WTC11 (cell line): ENCODE data around the gene R3HCC1L. TPM values are rescaled to one million over a fixed set of nuclear protein-coding genes. Genes with fewer than 3 reads are reported as not detected.
A peak's percentile ranks its signal among the peaks of the same experiment; 100 is the strongest.

ENCODE experiments used
- ATAC-seq: fragments of 200-7000 bp; cut with Tn5 transposase; 2 replicates; pipeline ENCODE4 v1.10.0; 2021; ENCODE audit warnings: mild to moderate bottlenecking, moderate library complexity
- CTCF ChIA-PET: fragments of 300-600 bp; sonication (Branson Sonifier 250); formaldehyde crosslinking; loops from one replicate; lab custom pipeline; 2021; ENCODE audit warnings: antibody characterized with exemption; lab: Charles Lee
- POLR2A ChIA-PET: fragments of 350-600 bp; sonication (Branson Sonifier 250); formaldehyde crosslinking; loops from one replicate; lab custom pipeline; 2021; ENCODE audit warnings: antibody characterized with exemption; lab: Charles Lee
- DNase-seq: peaks from one replicate; pipeline ENCODE4 v3.0.0; 2021; ENCODE audit warnings: low spot score
- H3K27ac Mint-ChIP-seq: 2 replicates; pipeline ENCODE4 v1.8.0; 2021; ENCODE audit warnings: mixed read lengths
- H3K27me3 Mint-ChIP-seq: 2 replicates; pipeline ENCODE4 v1.8.0; 2021; ENCODE audit warnings: low read depth, mild to moderate bottlenecking, moderate library complexity, mixed read lengths
- H3K36me3 Mint-ChIP-seq: 2 replicates; pipeline ENCODE4 v1.8.0; 2021; ENCODE audit warnings: mixed read lengths
- H3K4me1 Mint-ChIP-seq: 2 replicates; pipeline ENCODE4 v1.8.0; 2022; ENCODE audit warnings: mixed read lengths
- H3K4me3 Mint-ChIP-seq: 2 replicates; pipeline ENCODE4 v1.8.0; 2021; ENCODE audit warnings: mild to moderate bottlenecking, moderate library complexity, mixed read lengths
- H3K9me3 Mint-ChIP-seq: 2 replicates; pipeline ENCODE4 v1.8.0; 2021; ENCODE audit warnings: mixed read lengths
- AFF4 ChIP-seq: sonication (generic); formaldehyde crosslinking; IDR thresholded peaks from 2 replicates; pipeline ENCODE4 v1.8.1; 2023; ENCODE audit warnings: mild to moderate bottlenecking, missing genetic modification reagents, borderline replicate concordance
- ARID4B ChIP-seq: sonication (generic); formaldehyde crosslinking; IDR thresholded peaks from 2 replicates; pipeline ENCODE4 v1.8.0; 2023; ENCODE audit warnings: missing genetic modification reagents, mild to moderate bottlenecking, borderline replicate concordance
- ATF1 ChIP-seq: sonication (generic); formaldehyde crosslinking; IDR thresholded peaks from 2 replicates; pipeline ENCODE4 v1.8.1; 2023; ENCODE audit warnings: mild to moderate bottlenecking, moderate library complexity, missing genetic modification reagents
- CDX4 ChIP-seq: fragments of 250-450 bp; sonication (Bioruptor Pico); IDR thresholded peaks from 2 replicates; pipeline ENCODE4 v1.9.0; 2021; ENCODE audit warnings: moderate library complexity, mild to moderate bottlenecking, inconsistent platforms, borderline replicate concordance
- CREM ChIP-seq: sonication (generic); formaldehyde crosslinking; IDR thresholded peaks from 2 replicates; pipeline ENCODE4 v1.8.1; 2022; ENCODE audit warnings: mild to moderate bottlenecking, missing genetic modification reagents, moderate library complexity
- E2F5 ChIP-seq: sonication (generic); formaldehyde crosslinking; IDR thresholded peaks from 2 replicates; pipeline ENCODE4 v1.8.1; 2022; ENCODE audit warnings: mild to moderate bottlenecking, moderate library complexity, missing genetic modification reagents
- EMX1 ChIP-seq: fragments of 250-450 bp; sonication (Bioruptor Pico); IDR thresholded peaks from 2 replicates; pipeline ENCODE4 v1.8.0; 2021; ENCODE audit warnings: mild to moderate bottlenecking
- FOXP1 ChIP-seq: sonication (generic); formaldehyde crosslinking; IDR thresholded peaks from 2 replicates; pipeline ENCODE4 v1.8.0; 2022; ENCODE audit warnings: missing genetic modification reagents, mild to moderate bottlenecking, moderate library complexity, borderline replicate concordance
- GABPB1 ChIP-seq: sonication (generic); formaldehyde crosslinking; IDR thresholded peaks from 2 replicates; pipeline ENCODE4 v1.8.1; 2023; ENCODE audit warnings: mild to moderate bottlenecking, missing genetic modification reagents
- IRF1 ChIP-seq: sonication (generic); formaldehyde crosslinking; IDR thresholded peaks from 2 replicates; pipeline ENCODE4 v1.8.0; 2023; ENCODE audit warnings: missing genetic modification reagents
- KAT7 ChIP-seq: sonication (generic); formaldehyde crosslinking; IDR thresholded peaks from 2 replicates; pipeline ENCODE4 v1.8.1; 2023; ENCODE audit warnings: missing genetic modification reagents, mild to moderate bottlenecking, borderline replicate concordance
- NFYB ChIP-seq: sonication (generic); formaldehyde crosslinking; conservative IDR thresholded peaks from 2 replicates; pipeline ENCODE4 v1.8.0; 2022; ENCODE audit warnings: low read depth, missing genetic modification reagents
- NR1H2 ChIP-seq: sonication (generic); formaldehyde crosslinking; IDR thresholded peaks from 2 replicates; pipeline ENCODE4 v1.9.0; 2021; ENCODE audit warnings: mild to moderate bottlenecking, moderate library complexity, missing genetic modification reagents
- SP1 ChIP-seq: sonication (generic); formaldehyde crosslinking; conservative IDR thresholded peaks from 2 replicates; pipeline ENCODE4 v1.8.1; 2022; ENCODE audit warnings: missing genetic modification reagents
- TEAD1 ChIP-seq: sonication (generic); formaldehyde crosslinking; IDR thresholded peaks from 2 replicates; pipeline ENCODE4 v1.8.0; 2022; ENCODE audit warnings: mild to moderate bottlenecking, missing genetic modification reagents
- TP53 ChIP-seq: sonication (generic); formaldehyde crosslinking; IDR thresholded peaks from 2 replicates; pipeline ENCODE4 v1.8.1; 2023; ENCODE audit warnings: mild to moderate bottlenecking, missing genetic modification reagents
- ZBTB43 ChIP-seq: sonication (generic); formaldehyde crosslinking; IDR thresholded peaks from 2 replicates; pipeline ENCODE4 v1.8.1; 2023; ENCODE audit warnings: mild to moderate bottlenecking, missing genetic modification reagents
- total RNA-seq: library from RNA; stranded (reverse); gene quantifications from 3 replicates; pipeline ENCODE4 v1.2.3, GENCODE V29; 2021

The R3HCC1L gene
- total RNA-seq, 1 experiment from 2014 or later: 14.7 TPM

- peaks cover 8% of the 10 kb centered on the region for H3K4me1 Mint-ChIP-seq
- H3K27ac Mint-ChIP-seq: no peak overlapping the region
- ATAC-seq (no peak), DNase-seq (no peak)
- H3K27me3 Mint-ChIP-seq: no peaks in the 10 kb centered on the region
- TF ChIP-seq ATF1 (CRISPR knock-in tag): no peak
- TF ChIP-seq GABPB1 (CRISPR knock-in tag): peak; percentile 83
- no peak for TF ChIP-seq NFYB (CRISPR knock-in tag)
- POLR2A ChIA-PET: interaction anchor here (1.4 kb wide), 1 partner anchor 115 kb away, joined by 3 read pairs; the partner anchor contains the start of gene R3HCC1L
- peaks cover 15% of the 10 kb centered on the region for H3K36me3 Mint-ChIP-seq
- H3K4me3 Mint-ChIP-seq: no peak overlapping the region
- no peaks in the 10 kb centered on the region for H3K9me3 Mint-ChIP-seq
- CTCF ChIA-PET: interaction anchor here (1.1 kb wide), 1 partner anchor 60 kb away, joined by 4 read pairs; no protein-coding TSS in a partner anchor
Observed at GRCh38 chr10:98249134-98249533, 114.7 kb downstream of the R3HCC1L start.

GRCh38 chr10:98251399-98251798 is 116.9 kb downstream of the R3HCC1L start:
- ChIA-PET CTCF (interaction anchor here (1.5 to 1.7 kb wide), 2 partner anchors 81 to 336 kb away, joined by 4 to 5 read pairs; no protein-coding TSS in a partner anchor), POLR2A (no interaction called here)
- no peak overlapping the region for H3K27ac Mint-ChIP-seq
- H3K4me1 Mint-ChIP-seq: peaks cover 8% of the 10 kb centered on the region
- ATAC-seq (no peak), DNase-seq (no peak)
- H3K27me3 Mint-ChIP-seq: no peaks in the 10 kb centered on the region
- no peak overlapping the region for H3K4me3 Mint-ChIP-seq
- no peaks in the 10 kb centered on the region for H3K9me3 Mint-ChIP-seq
- no peaks in the 10 kb centered on the region; the same call in 1 of the 2 replicates for H3K36me3 Mint-ChIP-seq
- TF ChIP-seq EMX1 (no peak), IRF1 (CRISPR knock-in tag) (no peak), CDX4 (no peak), TP53 (CRISPR knock-in tag) (no peak), E2F5 (no peak), AFF4 (CRISPR knock-in tag) (no peak), TEAD1 (no peak), NR1H2 (no peak), FOXP1 (CRISPR knock-in tag) (no peak), CREM (CRISPR knock-in tag) (no peak)

- no peak for TF ChIP-seq SP1 (CRISPR knock-in tag)
- TF ChIP-seq KAT7 (CRISPR knock-in tag): no peak
- no peak for TF ChIP-seq ZBTB43
- TF ChIP-seq ARID4B: no peak
- TF ChIP-seq TEAD1: no peak
- H3K36me3 Mint-ChIP-seq: no peaks in the 10 kb centered on the region; the same call in 1 of the 2 replicates
- no peaks in the 10 kb centered on the region for H3K9me3 Mint-ChIP-seq
- peaks cover 8% of the 10 kb centered on the region for H3K4me1 Mint-ChIP-seq
- POLR2A ChIA-PET: no interaction called here
- CTCF ChIA-PET: interaction anchor here (0.6 to 1.7 kb wide), 3 partner anchors 39 to 82 kb away, joined by 3 to 5 read pairs (median 3); no protein-coding TSS in a partner anchor
- H3K4me3 Mint-ChIP-seq: no peak overlapping the region
- ATAC-seq: 0 out of 2 replicates have a peak, but pooled peaks have one; percentile 10
- no peak for DNase-seq
- H3K27me3 Mint-ChIP-seq: no peaks in the 10 kb centered on the region
- no peak overlapping the region for H3K27ac Mint-ChIP-seq
Observed at GRCh38 chr10:98252464-98252863, 118.0 kb downstream of the R3HCC1L start.
